ENCODE results near the gene RPSA.
"Not testable (repeated sequence)": the region's sequence is repeated elsewhere in the genome, so short reads cannot be mapped to it uniquely, and the experiment has no call there.

The RPSA gene

GRCh38 chr3:39388741-39389248, 17.7 kb upstream of the RPSA start:
- FAIRE-seq = no peak

GRCh38 chr3:39390181-39390580, 16.3 kb upstream of the RPSA start:
- no peak for DNase-seq (ENCODE audit: low spot score)
- no peak for FAIRE-seq

More at GRCh38 chr3:39388741-39389248, 17.7 kb upstream of the RPSA start:
- DNase-seq (ENCODE audit: low spot score) = no peak

GRCh38 chr3:39396690-39397089, 9.8 kb upstream of the RPSA start:
- FAIRE-seq = no peak
- no peak for DNase-seq (ENCODE audit: low spot score)

GRCh38 chr3:39398700-39399099, 7.8 kb upstream of the RPSA start:
- no peak for DNase-seq (ENCODE audit: low spot score)
- no peak for FAIRE-seq

- DNase-seq (ENCODE audit: low spot score) (no peak), FAIRE-seq (no peak)
Observed at GRCh38 chr3:39401983-39402382, 4.5 kb upstream of the RPSA start.

- no peak for FAIRE-seq
- DNase-seq (ENCODE audit: low spot score) = no peak
Observed at GRCh38 chr3:39404943-39405686, 1.4 kb upstream of the RPSA start.

GRCh38 chr3:39405687-39406367, 693 bp upstream of the RPSA start:
- no peak for FAIRE-seq
- no peak for DNase-seq (ENCODE audit: low spot score)

GRCh38 chr3:39407259-39407629, 724 bp downstream of the RPSA start:
- DNase-seq (ENCODE audit: low spot score) (no peak), FAIRE-seq (no peak)

- DNase-seq (ENCODE audit: low spot score) = no peak
- no peak for FAIRE-seq
Observed at GRCh38 chr3:39407773-39408492, 1.4 kb downstream of the RPSA start.

GRCh38 chr3:39408493-39409372, 2.2 kb downstream of the RPSA start:
- DNase-seq (ENCODE audit: low spot score) (no peak), FAIRE-seq (no peak)

GRCh38 chr3:39409514-39410136, 3.1 kb downstream of the RPSA start:
- FAIRE-seq = no peak
- DNase-seq (ENCODE audit: low spot score) = no peak

- no peak for DNase-seq (ENCODE audit: low spot score)
- no peak for FAIRE-seq
Observed at GRCh38 chr3:39410893-39411292, 4.4 kb downstream of the RPSA start.

GRCh38 chr3:39412668-39413260, 6.2 kb downstream of the RPSA start:
- no peak for FAIRE-seq
- no peak for DNase-seq (ENCODE audit: low spot score)

GRCh38 chr3:39413691-39414420, 7.3 kb downstream of the RPSA start:
- DNase-seq (ENCODE audit: low spot score) (no peak), FAIRE-seq (no peak)

GRCh38 chr3:39414421-39414907, 7.9 kb downstream of the RPSA start:
- no peak for FAIRE-seq
- DNase-seq (ENCODE audit: low spot score) = peak; percentile 8

GRCh38 chr3:39415302-39415701, 8.8 kb downstream of the RPSA start:
- DNase-seq (ENCODE audit: low spot score); FAIRE-seq: not testable (repeated sequence)

- FAIRE-seq = no peak
- no peak for DNase-seq (ENCODE audit: low spot score)
Observed at GRCh38 chr3:39415983-39416382, 9.5 kb downstream of the RPSA start.

- DNase-seq (ENCODE audit: low spot score); FAIRE-seq: not testable (repeated sequence)
Observed at GRCh38 chr3:39416998-39417397, 10.5 kb downstream of the RPSA start.

- not testable (repeated sequence) for DNase-seq (ENCODE audit: low spot score); FAIRE-seq
Observed at GRCh38 chr3:39418556-39419225, 12.2 kb downstream of the RPSA start.
